ENCODE results near the gene ATP6V1F.

DNA sequence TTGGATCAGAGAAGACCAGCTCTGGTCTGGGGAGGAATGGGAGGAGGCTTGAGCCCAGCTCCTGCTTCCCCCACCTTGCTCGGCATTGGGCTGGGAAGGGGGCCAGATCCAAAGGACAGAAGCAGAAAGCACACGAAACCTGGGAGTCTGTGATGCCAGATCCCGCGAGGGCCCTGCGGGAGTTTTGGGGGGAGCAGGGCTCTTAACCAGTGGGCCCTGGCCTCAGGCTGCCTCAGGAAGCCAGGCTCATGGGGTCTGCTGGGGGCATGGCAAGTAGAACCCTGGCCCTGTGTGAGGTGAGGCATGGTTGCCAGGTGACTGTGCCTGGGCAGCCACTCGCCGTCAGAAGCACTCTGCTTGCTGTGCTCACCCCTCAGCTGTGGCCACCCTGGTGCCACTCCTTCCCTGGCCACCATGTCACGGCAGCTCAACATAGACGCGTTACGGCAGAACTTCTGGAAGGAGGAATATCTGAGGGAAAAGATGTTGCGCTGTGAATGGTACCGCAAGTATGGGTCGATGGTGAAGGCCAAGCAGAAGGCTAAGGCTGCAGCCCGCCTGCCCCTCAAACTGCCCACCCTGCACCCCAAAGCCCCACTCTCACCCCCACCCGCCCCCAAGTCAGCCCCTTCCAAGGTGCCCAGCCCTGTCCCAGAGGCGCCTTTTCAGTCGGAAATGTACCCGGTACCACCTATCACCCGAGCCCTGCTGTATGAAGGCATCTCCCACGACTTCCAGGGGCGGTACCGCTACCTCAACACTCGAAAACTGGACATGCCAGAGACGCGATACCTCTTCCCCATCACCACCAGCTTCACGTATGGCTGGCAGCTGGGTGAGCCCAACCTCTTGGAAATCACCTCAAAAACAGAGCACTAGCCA, 3.6 kb downstream of the ATP6V1F start:
- TF ChIP-seq YY1 (IDR thresholded peaks at IDR 0.05; ENCODE audit: insufficient read depth, insufficient read length) (no peak), SUZ12 (IDR thresholded peaks at IDR 0.05; ENCODE audit: extremely low read depth, insufficient read depth, insufficient read length) (no peak)
